IPS DF 19.7 (cell line): Measurements from ENCODE around the gene FOXO3.

ENCODE experiments used
- DNase-seq: peaks from one replicate; pipeline ENCODE4 v3.0.0-alpha.2; 2013; ENCODE audit warnings: low read depth, low spot score

The FOXO3 gene

DNA sequence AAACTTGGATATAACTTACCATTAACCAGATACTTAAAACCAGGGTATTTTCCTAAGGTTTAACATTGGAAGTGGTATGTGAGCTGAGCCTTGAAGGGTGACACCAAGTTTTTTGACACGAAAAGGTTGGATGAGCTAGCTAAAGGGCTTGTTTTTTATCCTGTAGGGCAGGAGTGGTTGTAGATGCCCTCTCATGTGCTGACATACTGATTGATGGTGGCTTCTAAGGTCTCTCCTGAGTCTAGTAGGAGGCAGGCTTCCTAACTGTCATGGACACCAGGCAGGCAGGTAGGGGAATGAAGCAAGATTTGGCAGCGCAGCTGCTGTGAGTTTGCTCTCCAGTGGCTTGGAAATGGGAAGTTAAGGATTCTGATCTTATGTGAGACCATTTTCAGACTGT, 66.1 kb downstream of the FOXO3 start:
- DNase-seq: no peak

DNA sequence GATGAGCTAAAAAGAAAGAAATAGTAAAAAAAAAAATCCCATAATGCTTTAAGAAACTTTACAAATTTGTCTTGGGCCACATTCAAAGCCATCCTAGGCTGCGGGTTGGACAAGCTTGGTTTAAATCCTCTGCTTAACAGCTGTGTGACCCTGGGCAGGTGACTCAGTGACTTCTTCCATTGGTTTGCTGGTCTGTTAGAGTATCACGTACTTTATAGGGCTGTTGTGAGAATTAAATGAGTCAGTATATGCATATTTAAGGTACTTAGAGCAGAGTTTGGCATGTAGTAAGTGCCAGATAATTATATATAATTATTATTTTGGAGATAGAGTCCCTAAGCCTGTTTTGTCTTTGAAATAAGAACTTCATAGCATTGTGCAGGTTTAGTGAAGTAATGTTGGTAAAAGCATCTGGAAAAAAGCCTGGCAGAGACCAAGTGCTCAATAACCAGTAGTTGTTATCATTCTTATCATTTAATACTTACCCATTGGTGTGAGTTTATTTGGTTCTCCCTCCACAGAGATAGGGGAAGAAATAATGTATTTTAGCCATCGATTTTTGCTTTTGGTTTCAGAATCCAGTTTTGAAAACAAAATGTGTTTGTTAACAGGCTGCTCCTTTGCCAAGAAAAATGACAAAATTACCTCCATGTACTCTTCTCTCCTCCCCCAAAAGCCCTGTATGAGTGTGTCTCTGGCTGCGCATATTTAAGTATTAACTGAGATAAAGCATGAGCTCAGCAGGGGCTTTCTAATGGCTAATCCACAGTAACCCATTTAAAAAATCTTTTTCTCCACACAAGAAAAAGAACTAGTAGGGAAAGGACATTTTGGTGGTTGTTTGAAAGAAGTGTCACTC, 67.2 kb downstream of the FOXO3 start:
- DNase-seq: no peak

DNA sequence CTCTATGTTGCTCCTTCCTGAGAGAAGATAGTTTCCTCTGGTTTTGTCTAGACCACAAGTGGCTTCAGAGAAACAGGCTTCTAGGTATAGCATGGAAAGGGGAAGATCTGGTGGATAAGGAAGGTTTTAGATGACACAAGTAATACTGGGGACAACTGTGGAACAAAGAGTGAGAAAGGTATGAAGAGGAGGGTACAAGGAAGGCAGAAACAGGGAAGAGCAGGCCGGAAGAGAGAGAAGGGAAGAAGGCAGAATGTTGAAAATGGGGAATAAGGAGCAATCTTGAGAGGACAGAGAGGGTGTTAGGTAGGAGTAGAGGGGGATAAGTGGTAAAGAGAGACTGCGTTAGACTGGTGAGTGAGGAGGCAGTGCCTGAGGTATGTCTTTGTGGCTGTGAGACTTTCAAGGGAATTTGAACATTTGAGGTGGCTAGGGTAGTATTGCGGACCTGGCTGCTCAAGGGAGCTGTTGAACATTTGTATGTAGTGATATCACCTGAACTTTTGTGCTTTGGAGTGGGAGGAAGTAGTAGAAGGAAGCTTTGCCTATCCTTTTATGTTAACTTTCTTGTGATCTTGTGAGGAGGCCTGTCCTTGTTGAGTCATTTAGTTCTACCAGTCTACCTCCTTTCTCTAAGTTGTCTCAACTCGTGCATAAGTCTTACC, 69.5 kb downstream of the FOXO3 start:
- DNase-seq: no peak

DNA sequence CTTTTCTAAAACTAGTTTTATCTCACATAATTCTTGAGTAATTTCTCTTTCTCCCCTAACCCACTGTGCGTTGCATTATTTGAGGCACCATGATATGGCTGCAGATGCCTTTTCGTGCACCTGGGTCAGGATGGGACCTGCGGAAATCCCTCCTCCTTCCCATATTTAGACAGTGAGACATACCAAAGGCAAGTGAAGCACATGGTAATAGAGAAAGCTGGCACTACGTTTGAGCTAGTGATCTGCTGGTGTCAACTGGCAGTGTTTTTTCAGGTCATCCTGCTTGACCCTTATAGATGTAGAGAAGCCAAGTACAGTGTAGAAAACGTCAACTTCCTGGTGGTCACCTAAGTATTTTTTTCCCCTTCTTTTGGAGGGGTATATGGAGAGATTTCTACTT, 71.7 kb downstream of the FOXO3 start:
- DNase-seq: no peak

DNA sequence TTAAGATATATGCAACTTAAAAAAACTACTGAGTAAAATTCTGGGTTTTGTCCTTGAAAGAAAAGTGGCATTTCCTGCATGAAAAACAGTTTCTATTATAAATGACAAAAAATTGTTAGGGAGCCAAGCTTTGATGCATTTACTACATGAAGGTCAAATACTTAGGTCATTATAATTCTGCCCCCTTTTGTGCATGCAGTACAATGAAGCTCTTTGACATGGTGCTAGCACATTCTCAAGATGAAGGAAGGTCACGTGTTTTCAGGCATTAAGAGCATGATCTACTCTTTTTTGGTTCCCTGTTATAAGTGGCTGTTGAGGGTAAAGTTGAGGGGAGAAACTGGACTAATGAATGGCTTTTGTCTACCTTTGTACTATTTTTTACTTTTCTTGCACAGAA, 72.7 kb downstream of the FOXO3 start:
- no peak for DNase-seq

DNA sequence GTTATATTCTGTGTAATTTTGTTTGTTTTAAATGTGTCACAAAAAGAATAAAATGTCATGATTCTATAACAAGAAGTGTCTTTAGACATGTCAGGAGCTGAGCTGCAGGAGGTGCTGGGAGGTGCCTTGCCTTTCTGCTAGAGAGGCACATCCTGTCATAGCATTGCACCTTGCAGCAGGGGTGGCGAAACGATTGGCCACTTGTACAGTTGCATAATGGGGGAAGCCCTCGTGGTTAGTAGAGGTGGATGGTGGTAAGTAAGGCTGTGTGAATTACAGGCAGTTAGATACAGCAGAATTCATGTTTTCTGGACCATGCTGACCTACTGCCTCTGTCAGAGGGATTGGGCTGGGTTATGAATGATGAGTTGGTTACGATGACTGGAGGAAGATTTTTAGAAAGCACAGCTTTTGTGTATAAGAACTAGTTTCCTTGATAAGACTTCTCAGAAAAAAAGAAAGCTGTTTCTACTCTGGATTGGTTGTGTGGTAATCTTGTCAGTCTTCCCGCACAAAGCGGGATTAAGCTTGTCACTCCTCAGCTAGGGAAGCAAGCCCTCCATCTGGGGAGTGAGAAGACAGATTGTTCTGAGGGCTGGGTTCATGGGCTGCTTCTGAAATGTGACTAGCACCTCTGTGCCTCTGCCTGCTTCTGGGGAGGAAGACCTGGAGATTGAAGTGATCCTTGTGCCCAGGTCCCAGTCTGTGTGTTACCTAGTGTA, 74.9 kb downstream of the FOXO3 start:
- no peak for DNase-seq

DNA sequence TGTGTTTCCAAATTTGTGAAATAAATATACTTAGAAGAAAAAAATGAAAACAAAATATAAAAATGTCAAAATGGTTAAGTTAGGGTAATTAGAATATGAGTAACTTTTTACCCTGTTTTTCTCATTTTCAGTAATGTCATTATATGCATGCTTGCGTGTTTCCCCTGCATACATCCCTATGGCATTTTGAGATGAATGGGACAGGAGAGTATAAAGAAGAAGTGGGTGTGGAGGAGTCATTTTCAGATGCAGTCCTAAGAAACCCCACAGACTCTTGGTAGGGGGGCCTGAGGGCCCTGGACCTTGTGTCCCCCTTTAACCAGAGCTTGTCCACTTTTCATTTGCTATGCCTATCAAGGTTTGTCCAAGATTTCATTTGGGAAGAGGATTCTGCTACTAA, 77.2 kb downstream of the FOXO3 start:
- no peak for DNase-seq

DNA sequence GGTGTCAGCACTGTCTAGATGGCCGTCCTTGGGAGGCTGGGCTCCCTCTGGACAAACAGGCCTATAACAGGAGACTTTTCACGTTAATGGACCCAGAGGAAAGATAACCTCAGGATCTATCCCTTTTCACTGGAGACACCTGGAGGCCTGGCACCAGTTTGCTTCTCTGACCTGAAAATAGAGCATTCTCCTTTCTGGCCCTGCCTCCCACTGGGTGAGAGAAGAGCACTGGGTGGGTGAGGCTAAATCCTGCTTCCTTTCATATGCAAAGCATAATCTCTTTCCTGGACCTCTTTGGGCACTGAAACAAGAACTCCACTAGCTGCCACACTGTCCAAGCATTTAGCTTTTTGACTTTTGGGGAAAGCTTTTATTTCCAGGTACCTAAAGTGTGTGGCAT, 78.3 kb downstream of the FOXO3 start:
- no peak for DNase-seq

DNA sequence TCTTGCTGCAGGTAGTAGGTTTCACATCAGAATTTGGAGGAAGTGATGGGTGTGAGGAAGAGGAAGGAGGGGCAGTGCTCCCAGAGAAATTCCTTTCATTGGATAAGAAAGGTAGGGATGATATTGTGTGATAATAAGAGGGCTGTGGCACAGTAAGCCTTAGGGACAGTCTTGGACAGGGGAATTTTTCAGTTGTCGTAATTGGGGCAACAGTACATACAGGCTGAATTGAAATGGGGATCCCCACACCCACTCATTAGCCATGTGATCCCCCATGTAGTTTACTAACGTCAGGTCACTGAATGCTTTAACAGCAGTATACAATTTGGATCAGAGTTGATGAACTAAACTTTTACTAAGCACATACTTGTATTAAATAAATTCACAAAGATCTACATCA, 79.4 kb downstream of the FOXO3 start:
- DNase-seq: no peak

DNA sequence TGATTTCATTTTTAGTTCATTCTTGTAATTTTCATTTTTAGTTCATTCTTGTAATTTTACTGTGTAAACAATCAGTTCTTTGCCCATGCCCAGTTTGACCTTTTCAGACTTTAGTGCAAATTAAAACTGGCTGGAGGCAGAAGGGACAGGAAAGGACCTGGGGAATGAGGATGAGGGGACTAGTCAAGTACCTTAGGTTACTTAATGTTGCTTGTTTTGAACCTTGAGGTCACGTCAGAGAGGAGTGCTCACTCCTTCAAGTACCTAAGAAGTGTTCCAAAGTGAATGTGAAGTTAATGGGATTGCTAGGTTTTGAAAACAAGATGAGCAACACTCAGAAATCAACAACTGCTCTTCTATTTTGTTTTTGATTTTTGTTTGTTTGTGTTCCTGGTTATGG, 82.5 kb downstream of the FOXO3 start:
- DNase-seq: no peak

DNA sequence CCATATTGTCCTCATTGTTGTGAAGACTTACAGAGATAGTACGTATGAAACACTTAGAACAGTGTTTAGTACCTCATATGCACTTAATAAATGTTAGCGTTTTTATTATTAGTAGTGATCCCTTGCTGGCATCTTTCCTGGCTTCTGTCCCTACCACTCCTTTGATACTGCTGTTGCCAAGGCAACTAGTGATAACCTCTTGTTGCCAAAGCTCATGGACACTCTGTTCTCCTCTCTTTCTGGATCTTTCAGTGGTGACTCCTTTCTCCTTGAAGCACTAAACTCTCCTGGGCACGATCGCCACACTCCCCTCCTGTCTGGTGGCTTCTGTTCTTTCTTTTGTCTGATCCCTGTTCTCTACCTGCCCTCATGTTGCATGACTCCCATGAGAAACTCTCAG, 83.5 kb downstream of the FOXO3 start:
- no peak for DNase-seq

DNA sequence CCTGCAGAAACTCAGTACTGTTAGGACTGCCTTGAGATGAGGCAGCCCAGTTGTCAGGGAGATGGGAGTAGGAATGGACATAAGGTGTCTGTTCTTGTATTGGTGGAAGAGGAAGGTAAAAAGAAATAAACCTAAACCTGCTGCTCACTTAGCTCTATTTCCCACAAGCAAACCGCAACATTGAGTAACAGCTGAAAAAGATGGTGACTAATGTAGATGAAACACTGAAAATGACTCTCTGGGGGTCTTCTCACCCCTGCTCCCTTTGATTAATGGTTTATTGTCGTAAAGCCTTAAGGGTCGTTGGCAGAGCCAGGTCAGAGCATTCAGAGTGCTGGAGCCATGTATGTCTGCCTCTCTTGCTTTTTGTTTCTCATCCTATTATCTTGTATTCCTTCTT, 87.5 kb downstream of the FOXO3 start:
- DNase-seq: no peak

DNA sequence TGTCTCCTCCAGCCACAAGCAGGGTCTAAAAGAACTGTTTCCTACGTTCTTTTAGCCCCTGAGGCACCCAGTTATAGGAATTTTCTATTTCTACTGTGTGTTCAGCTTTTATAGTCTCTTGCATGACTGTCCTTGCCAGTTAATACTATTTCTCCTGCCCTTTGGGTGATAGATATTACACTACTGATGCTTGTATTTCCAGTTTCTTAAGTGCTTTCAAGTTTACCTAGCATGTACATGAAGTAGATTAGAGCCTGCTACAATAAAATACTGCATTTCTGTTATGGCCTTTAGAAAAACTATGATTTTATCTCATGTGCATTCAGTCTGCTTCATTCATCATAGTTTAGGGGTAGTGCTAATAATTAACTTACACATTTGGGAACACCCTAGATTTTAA, 89.6 kb downstream of the FOXO3 start:
- DNase-seq: no peak

DNA sequence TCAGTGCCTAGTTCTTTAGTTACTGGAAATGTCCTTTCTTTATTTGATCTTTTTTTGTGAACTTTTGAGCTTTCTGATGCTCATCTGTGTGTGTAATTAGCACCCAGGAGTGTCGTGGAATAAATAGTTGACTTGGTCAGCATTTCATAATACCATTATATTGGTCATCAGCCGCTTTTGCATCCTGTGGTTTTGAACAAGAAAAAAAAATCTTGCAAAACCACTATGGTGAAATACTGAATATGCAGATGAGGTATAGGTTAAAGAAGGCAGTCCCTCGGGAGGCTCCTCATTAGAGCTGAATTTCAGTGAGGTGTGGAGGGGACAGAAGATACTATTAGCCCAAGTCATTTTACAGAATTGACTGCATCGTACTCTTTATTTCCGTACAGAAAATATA, 90.1 kb downstream of the FOXO3 start:
- no peak for DNase-seq

DNA sequence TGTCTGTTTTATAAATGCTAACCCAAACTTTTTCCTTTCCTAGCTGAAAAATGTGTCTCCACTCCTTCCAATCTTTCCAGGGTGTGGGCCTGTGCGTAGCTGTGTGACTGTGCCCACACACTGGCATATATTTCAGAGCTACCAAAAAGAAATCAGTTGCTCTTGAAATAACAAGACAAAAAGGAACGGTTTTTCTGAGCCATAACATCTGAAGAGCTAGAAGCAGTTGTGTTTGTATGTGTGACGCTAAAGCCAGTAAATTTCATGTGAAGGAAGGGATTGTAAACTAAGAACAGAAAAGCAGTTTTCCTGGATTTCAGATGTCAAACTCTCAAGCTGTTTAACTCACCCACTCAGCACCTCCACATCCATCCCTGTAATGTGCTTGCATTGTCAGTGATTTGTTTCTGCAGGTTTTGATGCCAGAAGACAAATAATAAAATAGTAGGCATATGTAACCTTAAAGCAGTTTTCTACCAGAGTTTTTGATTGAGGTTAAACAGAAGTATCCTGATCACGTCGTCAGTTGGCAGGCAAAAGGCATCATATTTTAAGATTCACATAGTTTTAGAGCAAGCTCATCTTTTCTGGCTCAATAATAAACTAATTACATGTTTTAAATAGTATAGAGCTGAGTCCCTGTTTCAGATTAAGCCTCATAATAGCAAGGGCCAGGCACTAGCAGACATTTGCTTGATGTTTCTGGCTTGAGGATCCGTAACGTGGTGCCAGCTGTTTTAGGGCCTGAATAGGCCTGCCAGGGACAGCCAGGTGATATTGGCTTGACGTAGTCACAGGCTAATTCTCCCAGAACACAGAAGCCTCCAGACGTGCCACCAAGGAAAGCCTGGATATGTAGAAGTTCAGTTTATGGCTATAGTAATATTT, 90.9 kb downstream of the FOXO3 start:
- DNase-seq: no peak

DNA sequence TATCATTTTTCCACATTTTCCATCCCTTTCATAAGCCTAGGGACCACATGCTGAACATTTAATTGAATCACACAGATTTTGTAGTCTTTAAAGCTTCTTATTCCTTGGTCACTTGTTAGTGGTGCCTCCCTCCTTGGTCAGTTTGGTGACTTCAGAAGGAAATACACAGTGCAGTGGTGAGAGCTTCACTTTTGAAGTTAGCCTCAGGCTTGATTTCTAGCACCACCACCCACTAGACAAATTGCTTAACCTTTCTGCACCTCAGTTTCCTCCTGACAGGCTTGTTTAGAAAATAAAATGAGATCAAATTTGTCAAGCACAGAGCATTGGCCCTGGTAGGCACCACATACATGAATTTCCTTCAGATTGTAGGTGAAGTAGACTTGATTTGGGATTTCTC, 91.7 kb downstream of the FOXO3 start:
- no peak for DNase-seq

DNA sequence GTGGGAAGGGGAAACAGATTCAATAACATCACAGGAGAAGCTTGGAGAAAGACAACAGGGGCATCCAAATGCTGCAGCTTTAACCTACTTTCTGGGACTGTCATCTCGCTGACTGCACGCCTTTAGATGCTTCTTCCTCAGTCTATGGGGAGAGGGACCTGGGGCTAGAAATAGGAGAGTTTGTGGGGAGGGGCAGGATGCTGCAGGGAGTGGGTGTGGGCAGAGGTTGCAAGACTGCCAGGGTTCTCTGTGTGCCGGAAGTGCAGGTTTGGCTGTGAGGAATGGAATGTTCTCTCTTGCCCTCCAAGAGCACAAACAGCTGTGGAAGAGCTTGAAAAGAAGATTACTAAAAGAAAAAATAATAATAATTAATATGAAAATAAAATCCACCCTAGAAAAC, 93.2 kb downstream of the FOXO3 start:
- no peak for DNase-seq

DNA sequence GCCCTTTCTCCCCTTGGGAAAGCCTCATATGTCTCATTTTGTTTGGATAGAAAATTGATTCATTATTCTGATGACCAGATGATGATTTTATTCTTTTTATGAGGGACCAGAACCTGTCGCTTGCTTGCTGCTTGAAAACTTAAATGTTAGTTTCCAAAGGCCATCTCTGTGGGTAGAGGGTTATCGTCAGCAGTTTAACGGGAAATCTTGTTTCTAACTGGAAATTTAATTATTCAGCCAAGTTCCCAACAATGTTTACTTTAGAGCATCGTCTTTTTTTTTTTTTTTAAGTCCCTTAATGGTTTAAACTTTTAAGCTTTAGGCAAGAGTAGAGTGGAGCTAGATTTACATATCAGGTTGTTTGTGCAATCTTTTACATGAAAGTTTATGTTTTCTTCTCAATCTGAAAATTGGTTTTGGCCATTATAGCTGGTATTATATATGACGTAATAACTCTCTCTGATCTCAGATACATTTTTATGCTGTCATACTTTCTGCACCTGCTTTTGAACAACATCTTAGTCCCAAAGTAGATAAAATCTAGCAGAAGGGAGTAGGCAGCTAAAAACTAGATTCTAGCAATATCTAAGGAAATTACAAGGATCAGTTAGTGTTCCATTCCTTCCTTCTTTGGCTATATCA, 93.9 kb downstream of the FOXO3 start:
- DNase-seq: no peak

DNA sequence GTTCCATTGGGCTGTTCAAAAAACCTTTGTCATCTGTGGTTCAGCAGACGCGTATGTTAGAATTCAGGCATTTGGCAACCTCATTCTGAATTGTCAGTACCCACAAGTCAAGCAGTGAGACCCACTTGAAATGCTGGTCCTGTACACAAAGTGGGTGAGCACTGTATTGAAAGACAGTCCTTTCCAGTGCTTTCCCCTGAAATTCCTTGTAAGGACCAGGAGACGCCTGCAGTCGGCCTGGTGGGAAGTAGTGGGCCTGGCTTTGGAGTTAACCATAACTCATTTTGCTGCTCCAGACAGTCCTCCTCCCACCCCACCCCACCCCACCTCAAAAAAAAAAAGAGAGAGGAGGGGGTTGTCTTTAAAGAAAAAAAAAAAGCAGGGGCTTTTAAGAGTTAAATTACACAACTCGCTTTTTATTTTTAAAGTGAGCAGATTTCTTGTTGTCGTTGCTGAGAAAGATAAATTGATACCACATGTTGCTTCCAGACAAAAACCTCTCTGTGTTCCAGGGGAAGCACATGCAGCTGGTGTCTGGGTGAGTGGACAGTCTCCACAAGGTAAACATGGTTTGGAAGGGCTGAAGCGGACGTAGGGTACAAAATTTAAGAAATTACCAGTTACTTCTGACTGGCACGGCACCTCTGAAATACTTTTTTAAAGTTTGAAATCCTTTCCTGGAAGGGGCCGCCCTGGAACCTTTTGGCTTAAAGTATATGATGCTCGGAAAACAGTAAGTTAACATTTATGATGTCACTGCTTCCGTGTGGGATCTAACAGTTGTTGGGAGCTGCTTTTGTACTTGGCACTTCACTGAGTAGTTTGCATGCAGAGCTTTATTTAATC, 95.3 kb downstream of the FOXO3 start:
- DNase-seq: no peak

DNA sequence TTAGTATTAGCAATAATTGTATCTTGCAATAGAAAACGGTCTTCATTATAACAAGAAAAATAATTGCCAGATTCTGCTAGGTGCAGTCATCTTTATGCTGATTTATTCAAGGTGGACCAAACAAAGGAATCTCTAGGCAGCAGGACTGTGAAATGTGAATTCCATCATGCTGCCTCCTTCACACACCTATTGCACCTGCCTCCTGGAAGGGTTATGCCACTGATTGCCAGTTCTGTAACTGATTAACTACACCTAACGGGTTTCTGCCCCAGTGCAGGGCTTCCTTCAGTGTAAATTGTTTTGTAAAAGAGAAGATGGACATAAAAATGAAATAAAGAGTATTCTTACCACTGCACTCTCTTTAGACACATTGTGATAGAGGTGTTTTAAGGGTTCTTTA, 96.1 kb downstream of the FOXO3 start:
- DNase-seq: no peak
